Fibroblast of lung (primary cell): ENCODE measurements around the gene SCUBE3.

Source experiments
- CTCF ChIP-seq, 2 donors: IDR thresholded peaks in 1 of 2; conservative IDR thresholded peaks in 1 of 2; 1 replicate in 1 of 2; 2 replicates in 1 of 2; pipeline ENCODE4 v1.5.1; 2011 to 2012; ENCODE audit warnings: low read length in 2 of 2, control low read depth in 1 of 2, inconsistent platforms in 1 of 2, low read depth in 1 of 2, mild to moderate bottlenecking in 1 of 2
- EZH2 ChIP-seq: IDR thresholded peaks from 2 replicates; pipeline ENCODE4 v1.5.1; 2012; ENCODE audit warnings: low read length, control low read depth, mild to moderate bottlenecking; ENCODE audit errors: missing control alignments

- TF ChIP-seq EZH2 (no peak), CTCF (conservative IDR thresholded peaks at IDR 0.05 in 1 of 2, IDR thresholded peaks at IDR 0.05 in 1 of 2; ENCODE audit: low read depth in 1 of 2, low read length in 2 of 2) (no peak)
Observed at GRCh38 chr6:35219683-35220326, 6.0 kb downstream of the SCUBE3 start.
